GM12878 (cell line): Measurements from ENCODE around the gene NAB1. TPM values are rescaled to one million over a fixed set of nuclear protein-coding genes. Genes with fewer than 3 reads are reported as not detected.

Experiments
- ATAC-seq: fragments of 200-7000 bp; cut with Tn5 transposase; 3 replicates; pipeline ENCODE4 v1.9.1; 2020; ENCODE audit warnings: mild to moderate bottlenecking, moderate library complexity
- BruUV-seq: library from RNA; stranded (reverse); fragments of 400-500 nt; replicated peaks from 2 replicates; lab custom pipeline; 2021; lab: Mats Ljungman, UMichigan
- CTCF ChIA-PET: fragments of 300-600 bp; sonication (Branson Sonifier 250); formaldehyde crosslinking; extraction: SDS; loops from one replicate; lab custom pipeline; 2021; ENCODE audit warnings: inconsistent platforms; lab: Yijun Ruan, JAX
- POLR2A ChIA-PET: fragments of 350-600 bp; formaldehyde crosslinking; extraction: SDS; loops from one replicate; lab custom pipeline; 2021; ENCODE audit warnings: inconsistent platforms; lab: Charles Lee
- RAD21 ChIA-PET: fragments of 300-600 bp; sonication (Branson Sonifier 250); formaldehyde crosslinking; loops from one replicate; lab custom pipeline; 2023; ENCODE audit warnings: antibody characterized with exemption; ENCODE audit not compliant: unreplicated experiment; lab: Charles Lee
- SMC1A ChIA-PET: fragments of 300-600 bp; sonication (Branson Sonifier 250); formaldehyde crosslinking; loops from one replicate; lab custom pipeline; 2023; ENCODE audit not compliant: unreplicated experiment, uncharacterized antibody; lab: Charles Lee
- DNase-seq: peaks from one replicate; pipeline ENCODE4 v3.0.0-alpha.2; 2011; ENCODE audit warnings: low read depth, low spot score
- FAIRE-seq: peaks from 3 replicates; lab custom pipeline; 2011; peaks lifted over from hg19 to GRCh38; lab: Jason Lieb, UNC
- H2AFZ ChIP-seq: 2 replicates; pipeline ENCODE4 v1.6.0; 2011; ENCODE audit warnings: low read depth, low read length, control low read depth; ENCODE audit not compliant: control insufficient read depth
- H3K27ac ChIP-seq: 2 replicates; pipeline ENCODE4 v1.5.1; 2011; ENCODE audit warnings: control low read depth; ENCODE audit not compliant: control insufficient read depth, insufficient read depth
- H3K27me3 ChIP-seq, 2 experiments: replicated peaks in 1 of 2; 2 replicates each; pipeline versions ENCODE4 v1.6.0 to v1.6.1; 2011; ENCODE audit warnings: low read length in 1 of 2; ENCODE audit not compliant: control insufficient read depth in 2 of 2, insufficient read depth in 2 of 2
- H3K36me3 ChIP-seq, 2 experiments: 2 replicates each; pipeline ENCODE4 v1.5.1; 2011; ENCODE audit warnings: low read length in 1 of 2; ENCODE audit not compliant: control insufficient read depth in 2 of 2, insufficient read depth in 2 of 2
- H3K4me1 ChIP-seq: 2 replicates; pipeline ENCODE4 v1.6.1; 2011; ENCODE audit warnings: mild to moderate bottlenecking, low read length, moderate library complexity, mixed read lengths; ENCODE audit not compliant: control insufficient read depth, insufficient read depth
- H3K4me2 ChIP-seq: 2 replicates; pipeline ENCODE4 v1.6.0; 2011; ENCODE audit warnings: control low read depth; ENCODE audit not compliant: control insufficient read depth, insufficient read depth
- H3K4me3 ChIP-seq: fragments of 200-600 bp; sonication (generic); 2 replicates; pipeline ENCODE4 v1.5.1; 2016
- H3K79me2 ChIP-seq: 2 replicates; pipeline ENCODE4 v1.6.0; 2011; ENCODE audit warnings: low read length; ENCODE audit not compliant: control insufficient read depth, insufficient read depth
- H3K9ac ChIP-seq: 2 replicates; pipeline ENCODE4 v1.8.0; 2011; ENCODE audit warnings: low read length, control low read depth, mixed read lengths; ENCODE audit not compliant: control insufficient read depth, insufficient read depth
- H3K9me3 ChIP-seq: replicated peaks from 3 replicates; pipeline ENCODE4 v1.5.1; 2011; ENCODE audit warnings: mild to moderate bottlenecking, low read length; ENCODE audit not compliant: control insufficient read depth, insufficient read depth
- H4K20me1 ChIP-seq: 2 replicates; pipeline ENCODE4 v1.6.0; 2011; ENCODE audit not compliant: control insufficient read depth, insufficient read depth
- BMI1 ChIP-seq: fragments of 450-650 bp; IDR thresholded peaks from 2 replicates; pipeline ENCODE4 v1.6.1; 2016; ENCODE audit warnings: mild to moderate bottlenecking, moderate library complexity, borderline replicate concordance
- CHD2 ChIP-seq: IDR thresholded peaks from 2 replicates; pipeline ENCODE4 v1.6.1; 2011; ENCODE audit warnings: low read depth, low read length, improper control_type of control experiment, borderline replicate concordance
- MEF2A ChIP-seq: IDR thresholded peaks from 2 replicates; pipeline ENCODE4 v1.6.1; 2011; ENCODE audit warnings: low read depth, mild to moderate bottlenecking, low read length, moderate library complexity; ENCODE audit not compliant: insufficient read depth
- RUNX3 ChIP-seq: IDR thresholded peaks from 2 replicates; pipeline ENCODE4 v1.6.1; 2012; ENCODE audit warnings: low read length, inconsistent platforms
- TCF7 ChIP-seq: IDR thresholded peaks from 2 replicates; pipeline ENCODE4 v1.6.1; 2014; ENCODE audit warnings: antibody characterized with exemption, borderline replicate concordance
- ZNF217 ChIP-seq: fragments of 450-650 bp; IDR thresholded peaks from 2 replicates; pipeline ENCODE4 v1.6.1; 2017; ENCODE audit warnings: antibody characterized with exemption, mild to moderate bottlenecking
- WGBS: methylation state at CpG from one replicate; pipeline ENCODE4 v1.1.6; 2016; ENCODE audit warnings: low lambda C conversion rate; ENCODE audit not compliant: insufficient replicate concordance, insufficient coverage; ENCODE audit errors: missing lambda C conversion rate; 5-methylcytosine and 5-hydroxymethylcytosine counted together
- in situ Hi-C: fragments of 300-500 bp; cut with MboI; formaldehyde crosslinking; loops from 9 replicates; pipeline ENCODE4 v1.14.3; 2018; ENCODE audit warnings: mixed read lengths
- intact Hi-C: fragments of 100-400 bp; cut with micrococcal nuclease; formaldehyde crosslinking; loops from one replicate; pipeline ENCODE4 v1.14.2; 2022; ENCODE audit not compliant: unreplicated experiment
- polyA plus RNA-seq, 11 experiments: library from polyadenylated mRNA; depleted of rRNA in 4 of 11; unstranded in 6 of 11; stranded (reverse) in 5 of 11; fragments of >200 nt; fragmentation: Nextera tagmentation in 4 of 11; fragmentation: Illumina TruSeq in 1 of 11; extraction: Ambion mirVana in 4 of 11; extraction: Trizol in 1 of 11; gene quantifications; 1 replicate in 1 of 11; 2 replicates in 10 of 11; pipeline versions ENCODE4 v1.2.1 to v1.2.3, GENCODE V29; 2011 to 2016; ENCODE audit warnings: inconsistent platforms in 2 of 11, missing spikeins in 2 of 11, low read depth in 1 of 11
- total RNA-seq, 4 experiments: library from RNA; depleted of rRNA in 3 of 4; stranded (reverse); fragments of >200 nt in 3 of 4; fragmentation: Illumina TruSeq in 1 of 4; extraction: Trizol in 1 of 4; gene quantifications; 2 replicates each; pipeline versions ENCODE4 v1.2.1 to v1.2.3, GENCODE V29; 2013 to 2021

The NAB1 gene
- total and polyA plus RNA-seq, 10 of the 15 experiments (the other 5 are each of a cell fraction or from before 2014, with no cell fraction given) = 4.5 to 39.6 (median 23.0) TPM

DNA sequence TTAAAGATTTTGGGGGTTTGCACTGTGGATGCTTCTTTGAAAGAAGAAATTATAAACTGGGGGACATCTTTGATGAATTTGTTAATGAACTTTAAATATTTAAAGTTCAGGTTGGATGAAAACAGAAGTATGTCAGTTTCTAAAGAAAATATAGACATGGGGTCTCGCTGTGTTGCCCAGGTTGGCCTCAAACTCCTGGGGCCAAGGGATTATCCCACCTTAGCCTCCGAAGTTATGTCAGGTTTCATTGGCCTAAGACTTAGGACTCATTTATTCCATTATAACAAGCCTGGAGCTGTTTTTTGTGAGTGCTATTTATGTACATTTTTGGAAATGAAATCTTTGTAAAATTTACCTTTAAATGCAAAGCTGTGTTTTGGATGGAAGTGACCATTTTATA lies 2.5 kb downstream of the NAB1 start (continued):
- TF ChIP-seq CHD2 (no peak), MEF2A (no peak), RUNX3 (no peak), TCF7 (no peak), ZNF217 (no peak)

DNA sequence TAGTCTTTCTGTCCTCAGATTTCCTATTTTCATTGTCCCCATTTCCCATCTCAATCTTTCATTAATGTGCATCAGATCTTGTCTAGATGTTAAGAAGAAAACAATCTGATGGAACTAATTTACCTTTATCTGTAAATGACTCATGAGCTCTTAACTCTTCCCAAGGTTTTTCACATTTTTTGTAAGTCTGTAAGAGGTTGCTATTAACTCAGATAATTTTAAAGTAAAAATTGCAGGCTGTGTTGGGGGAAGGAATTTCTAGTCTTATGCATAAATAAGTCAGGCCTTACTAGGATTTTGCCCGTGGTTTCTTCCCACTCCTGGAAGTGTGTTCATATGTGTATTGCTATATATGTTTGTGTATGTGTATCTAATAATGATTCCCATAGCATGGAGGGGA lies 4.3 kb downstream of the NAB1 start:
- Histone ChIP-seq H3K4me1 (no peaks in the 10 kb centered on the region), H3K9me3 (no peaks in the 10 kb centered on the region), H3K9ac (no peak overlapping the region), H3K4me3 (peak overlapping the region; percentile 14; the same call in 1 of the 2 replicates), H4K20me1 (no peaks in the 10 kb centered on the region), H3K36me3 (no peaks in the 10 kb centered on the region; a peak in 1 of 4 replicates), H3K79me2 (peaks cover 71% of the 10 kb centered on the region), H3K27me3 (no peaks in the 10 kb centered on the region), H2AFZ (no peak overlapping the region), H3K4me2 (peak overlapping the region; percentile 58), H3K27ac (no peak overlapping the region)
- no TSS peak for BruUV-seq
- no peak for TF ChIP-seq BMI1
- SMC1A ChIA-PET = interaction anchor here (0.8 to 8.2 kb wide), 15 partner anchors 9 to 244 kb away, joined by 3 to 253 read pairs (median 9); no protein-coding TSS in a partner anchor
- WGBS = 100% methylated on average over 1 of the region's 1 CpG
- DNase-seq (no peak), FAIRE-seq (no peak), ATAC-seq (no peak)
- RAD21 ChIA-PET = interaction anchor here (0.8 to 8.0 kb wide), 11 partner anchors 9 to 121 kb away, joined by 3 to 233 read pairs (median 5); no protein-coding TSS in a partner anchor
- intact Hi-C loops = loop anchor here (10.0 kb wide), 1 partner anchor 232 kb away; the partner anchor contains the start of gene GLS
- CTCF ChIA-PET = interaction anchor here (0.9 to 8.5 kb wide), 5 partner anchors 9 to 126 kb away, joined by 3 to 143 read pairs (median 27); no protein-coding TSS in a partner anchor
- POLR2A ChIA-PET = interaction anchor here (0.8 to 8.1 kb wide), 8 partner anchors 9 to 120 kb away, joined by 3 to 111 read pairs (median 4); no protein-coding TSS in a partner anchor
- in situ Hi-C loops = no loop called here
